CD14-positive monocyte (primary cell): Measurements from ENCODE around the gene KRT2. TPM values are rescaled to one million over a fixed set of nuclear protein-coding genes. Genes with fewer than 3 reads are reported as not detected.

Experiments
- DNase-seq, 3 donors: peaks; one replicate each; pipeline ENCODE4 v3.0.0-alpha.2; 2011 to 2022
- H2AFZ ChIP-seq: 2 replicates; pipeline ENCODE4 v1.6.0; 2012; ENCODE audit warnings: mild to moderate bottlenecking, low read depth, low read length, inconsistent platforms; ENCODE audit not compliant: insufficient read depth, poor library complexity, severe bottlenecking
- H3K27ac ChIP-seq, 2 donors: 1 replicate in 1 of 2; 2 replicates in 1 of 2; pipeline ENCODE4 v1.5.1; 2012 to 2013; ENCODE audit warnings: low read length in 2 of 2, control low read depth in 1 of 2, inconsistent platforms in 1 of 2, low read depth in 1 of 2, mild to moderate bottlenecking in 1 of 2
- H3K27me3 ChIP-seq, 2 donors: one replicate each; pipeline versions ENCODE4 v1.6.0 to v1.6.1; 2011 to 2013; ENCODE audit warnings: low read length in 2 of 2; ENCODE audit not compliant: control insufficient read depth in 2 of 2, insufficient read depth in 2 of 2
- H3K36me3 ChIP-seq, 2 donors: replicated peaks in 1 of 2; 1 replicate in 1 of 2; 2 replicates in 1 of 2; pipeline versions ENCODE4 v1.5.1 to v1.6.1; 2012 to 2013; ENCODE audit warnings: low read length in 2 of 2, control low read depth in 1 of 2, inconsistent platforms in 1 of 2, mild to moderate bottlenecking in 1 of 2; ENCODE audit not compliant: insufficient read depth in 2 of 2, control insufficient read depth in 1 of 2
- H3K4me1 ChIP-seq, 2 donors: 1 replicate in 1 of 2; 2 replicates in 1 of 2; pipeline versions ENCODE4 v1.5.1 to v1.6.1; 2012 to 2013; ENCODE audit warnings: low read length in 2 of 2, control low read depth in 1 of 2, inconsistent platforms in 1 of 2, mild to moderate bottlenecking in 1 of 2, moderate library complexity in 1 of 2; ENCODE audit not compliant: insufficient read depth in 2 of 2, control insufficient read depth in 1 of 2
- H3K4me2 ChIP-seq: replicated peaks from 2 replicates; pipeline ENCODE3; 2012; ENCODE audit warnings: low read length, moderate library complexity, mild to moderate bottlenecking; ENCODE audit not compliant: poor library complexity, severe bottlenecking; ENCODE audit errors: extremely low read depth
- H3K4me3 ChIP-seq, 3 experiments: fragments of 200-600 bp in 1 of 3; sonication (generic) in 1 of 3; replicated peaks in 1 of 3; 1 replicate in 2 of 3; 2 replicates in 1 of 3; pipeline ENCODE4 v1.5.1; 2011 to 2013; ENCODE audit warnings: low read length in 3 of 3, mild to moderate bottlenecking in 3 of 3, control low read depth in 2 of 3, low read depth in 2 of 3, inconsistent platforms in 1 of 3, moderate library complexity in 1 of 3
- H3K79me2 ChIP-seq: 2 replicates; pipeline ENCODE4 v1.6.0; 2012; ENCODE audit warnings: mild to moderate bottlenecking, control low read depth, inconsistent platforms, low read length, moderate library complexity; ENCODE audit not compliant: insufficient read depth
- H3K9ac ChIP-seq: 2 replicates; pipeline ENCODE4 v1.6.0; 2017; ENCODE audit warnings: low read length, mild to moderate bottlenecking; ENCODE audit not compliant: insufficient read depth, poor library complexity, severe bottlenecking
- H3K9me3 ChIP-seq, 2 donors: replicated peaks in 1 of 2; 1 replicate in 1 of 2; 2 replicates in 1 of 2; pipeline versions ENCODE4 v1.5.1 to v1.6.1; 2012 to 2013; ENCODE audit warnings: low read length in 2 of 2, control low read depth in 1 of 2; ENCODE audit not compliant: control insufficient read depth in 1 of 2, insufficient read depth in 1 of 2
- H4K20me1 ChIP-seq: 2 replicates; pipeline ENCODE4 v1.6.0; 2012; ENCODE audit warnings: mild to moderate bottlenecking, low read length, control low read depth, moderate library complexity; ENCODE audit not compliant: insufficient read depth
- H3K27ac Mint-ChIP-seq, 7 donors: one replicate each; pipeline ENCODE4 v1.8.0; 2020; ENCODE audit warnings: mild to moderate bottlenecking in 7 of 7, mixed read lengths in 7 of 7, moderate library complexity in 6 of 7, inconsistent platforms in 2 of 7
- H3K27me3 Mint-ChIP-seq, 3 donors: one replicate each; pipeline ENCODE4 v1.8.0; 2021 to 2022; ENCODE audit warnings: low read depth in 3 of 3, mild to moderate bottlenecking in 3 of 3, mixed read lengths in 3 of 3, moderate library complexity in 3 of 3, inconsistent platforms in 1 of 3
- H3K36me3 Mint-ChIP-seq, 2 donors: one replicate each; pipeline ENCODE4 v1.8.0; 2020; ENCODE audit warnings: mixed read lengths in 2 of 2, inconsistent platforms in 1 of 2, mild to moderate bottlenecking in 1 of 2
- H3K4me1 Mint-ChIP-seq: one replicate; pipeline ENCODE4 v1.8.0; 2020; ENCODE audit warnings: mild to moderate bottlenecking, mixed read lengths
- H3K4me3 Mint-ChIP-seq, 2 donors: one replicate each; pipeline ENCODE4 v1.8.0; 2020; ENCODE audit warnings: mild to moderate bottlenecking in 2 of 2, mixed read lengths in 2 of 2, moderate library complexity in 1 of 2
- H3K9me3 Mint-ChIP-seq, 7 donors: one replicate each; pipeline ENCODE4 v1.8.0; 2020 to 2022; ENCODE audit warnings: mixed read lengths in 7 of 7, mild to moderate bottlenecking in 6 of 7, moderate library complexity in 6 of 7, inconsistent platforms in 2 of 7
- CTCF ChIP-seq: fragments of 200-600 bp; IDR thresholded peaks from one replicate; pipeline ENCODE4 v1.8.0; 2022; ENCODE audit warnings: antibody characterized with exemption, mild to moderate bottlenecking
- WGBS: methylation state at CpG from one replicate; pipeline ENCODE4 v1.1.5; 2013; ENCODE audit warnings: missing lambda C conversion rate; ENCODE audit not compliant: insufficient coverage; 5-methylcytosine and 5-hydroxymethylcytosine counted together
- intact Hi-C, 2 donors: fragments of 100-400 bp; cut with micrococcal nuclease; formaldehyde crosslinking; loops; one replicate each; pipeline versions ENCODE4 v1.15.0 to v1.15.1; 2023
- polyA plus RNA-seq, 3 donors: library from polyadenylated mRNA; depleted of rRNA in 1 of 3; unstranded in 2 of 3; stranded (reverse) in 1 of 3; fragments of 300-500 nt in 2 of 3; fragments of >200 nt in 1 of 3; fragmentation: Illumina TruSeq in 2 of 3; gene quantifications; 1 replicate in 2 of 3; 2 replicates in 1 of 3; pipeline ENCODE4 v1.2.3, GENCODE V29; 2012 to 2021

The KRT2 gene
- polyA plus RNA-seq, 3 donors = not detected

- DNase-seq = no peak
- no peak for TF ChIP-seq CTCF
- Mint-ChIP-seq H3K9me3 (no peaks in the 10 kb centered on the region), H3K4me1 (peaks cover 8% of the 10 kb centered on the region), H3K36me3 (no peaks in the 10 kb centered on the region), H3K27me3 (peaks cover 0 to 10% (median 7%) of the 10 kb centered on the region in 3 donors), H3K27ac (no peak overlapping the region), H3K4me3 (no peak overlapping the region)
- Histone ChIP-seq H3K36me3 (no peaks in the 10 kb centered on the region), H3K79me2 (no peaks in the 10 kb centered on the region), H3K4me1 (no peaks in the 10 kb centered on the region), H3K27me3 (no peaks in the 10 kb centered on the region), H2AFZ (no peak overlapping the region), H3K9ac (no peak overlapping the region), H3K4me2 (no peak overlapping the region), H3K27ac (no peak overlapping the region), H4K20me1 (no peaks in the 10 kb centered on the region), H3K4me3 (no peak overlapping the region), H3K9me3 (no peaks in the 10 kb centered on the region)
- intact Hi-C loops = no loop called here
- WGBS = no CpG with 5 or more reads among the region's 4 CpGs
These were observed 21.3 kb downstream of the KRT2 start for GRCh38 chr12:52630599-52631200.

GRCh38 chr12:52630008-52630500, 22.0 kb downstream of the KRT2 start:
- H4K20me1 ChIP-seq = no peaks in the 10 kb centered on the region
- no peak overlapping the region for H3K4me2 ChIP-seq
- H2AFZ ChIP-seq = no peak overlapping the region
- 87% methylated on average over 4 of the region's 7 CpGs for WGBS
- H3K4me3 ChIP-seq = no peak overlapping the region
- no peaks in the 10 kb centered on the region for H3K79me2 ChIP-seq
- no peak overlapping the region for H3K9ac ChIP-seq
- H3K27me3 ChIP-seq = no peaks in the 10 kb centered on the region
- Mint-ChIP-seq H3K27me3 (peaks cover 0 to 10% (median 5%) of the 10 kb centered on the region in 3 donors), H3K27ac (no peak overlapping the region), H3K4me1 (peaks cover 8% of the 10 kb centered on the region), H3K36me3 (no peaks in the 10 kb centered on the region), H3K4me3 (no peak overlapping the region), H3K9me3 (no peaks in the 10 kb centered on the region)
- TF ChIP-seq CTCF = no peak
- intact Hi-C loops = no loop called here
- no peaks in the 10 kb centered on the region for H3K36me3 ChIP-seq
- no peak for DNase-seq
- H3K9me3 ChIP-seq = no peaks in the 10 kb centered on the region
- H3K4me1 ChIP-seq = no peaks in the 10 kb centered on the region
- H3K27ac ChIP-seq = no peak overlapping the region
